ENCODE measurements around the gene PRKRIP1. TPM values are rescaled to one million over a fixed set of nuclear protein-coding genes. Genes with fewer than 3 reads are reported as not detected.
A peak's percentile ranks its signal among the peaks of the same experiment; 100 is the strongest.

The PRKRIP1 gene
- total and polyA plus RNA-seq, 4 donors, result 14.6 to 29.2 (median 23.6) TPM

- H3K27ac ChIP-seq (ENCODE audit: low read depth in 1 of 2, low read length in 1 of 2), result no peak overlapping the region
- no peak overlapping the region for H3K9ac ChIP-seq (ENCODE audit: insufficient read depth in 1 of 2, low read length in 2 of 2)
- TF ChIP-seq CTCF (IDR thresholded peaks at IDR 0.05; ENCODE audit: control extremely low read depth, extremely low read depth), result no peak
- 94 to 96% methylated on average over 10 of the region's 10 CpGs for WGBS, 2 donors
- ATAC-seq (ENCODE audit: insufficient read depth, low FRiP score) (no peak), DNase-seq (no peak)
- H3K27me3 ChIP-seq (ENCODE audit: control insufficient read depth in 3 of 3, insufficient read depth in 3 of 3, low read length in 2 of 3), result no peaks in the 10 kb centered on the region
- H3K4me3 ChIP-seq, result no peak overlapping the region
- H3K4me1 ChIP-seq (ENCODE audit: control insufficient read depth in 5 of 5, insufficient read depth in 5 of 5, low read length in 5 of 5), result peaks cover 0 to 8% (median 5%) of the 10 kb centered on the region in 5 donors
- H3K36me3 ChIP-seq (ENCODE audit: control insufficient read depth in 4 of 4, insufficient read depth in 4 of 4, low read length in 4 of 4), result peaks cover 0 to 6% (median 0%) of the 10 kb centered on the region in 4 donors
- no peaks in the 10 kb centered on the region for H3K9me3 ChIP-seq (ENCODE audit: control insufficient read depth in 4 of 4, insufficient read depth in 3 of 4, low read length in 3 of 4)
These were observed 40.0 kb downstream of the PRKRIP1 start for GRCh38 chr7:102436118-102436517.

- Histone ChIP-seq H3K4me1 (ENCODE audit: control insufficient read depth in 5 of 5, insufficient read depth in 5 of 5, low read length in 5 of 5) (no peaks in the 10 kb centered on the region), H3K36me3 (ENCODE audit: control insufficient read depth in 4 of 4, insufficient read depth in 4 of 4, low read length in 4 of 4) (peaks cover 0 to 15% (median 0%) of the 10 kb centered on the region in 4 donors), H3K9me3 (ENCODE audit: control insufficient read depth in 4 of 4, insufficient read depth in 3 of 4, low read length in 3 of 4) (no peaks in the 10 kb centered on the region), H3K27me3 (ENCODE audit: control insufficient read depth in 3 of 3, insufficient read depth in 3 of 3, low read length in 2 of 3) (no peaks in the 10 kb centered on the region), H3K9ac (ENCODE audit: insufficient read depth in 1 of 2, low read length in 2 of 2) (no peak overlapping the region), H3K27ac (ENCODE audit: low read depth in 1 of 2, low read length in 1 of 2) (peak overlapping the region in 1 of 2 donors; percentile 43), H3K4me3 (no peak overlapping the region)
- ATAC-seq (ENCODE audit: insufficient read depth, low FRiP score) (no peak), DNase-seq (peak in 1 of 3 donors; percentile 18)
- 83 to 88% methylated on average over 17 of the region's 17 CpGs for WGBS, 2 donors
- no peak for TF ChIP-seq CTCF (IDR thresholded peaks at IDR 0.05; ENCODE audit: control extremely low read depth, extremely low read depth)
These were observed 44.0 kb downstream of the PRKRIP1 start for GRCh38 chr7:102439963-102440795.

GRCh38 chr7:102444961-102445673, 49.0 kb downstream of the PRKRIP1 start:
- Histone ChIP-seq H3K9me3 (ENCODE audit: control insufficient read depth in 4 of 4, insufficient read depth in 3 of 4, low read length in 3 of 4) (no peaks in the 10 kb centered on the region), H3K4me3 (no peak overlapping the region), H3K4me1 (ENCODE audit: control insufficient read depth in 5 of 5, insufficient read depth in 5 of 5, low read length in 5 of 5) (no peaks in the 10 kb centered on the region), H3K27me3 (ENCODE audit: control insufficient read depth in 3 of 3, insufficient read depth in 3 of 3, low read length in 2 of 3) (no peaks in the 10 kb centered on the region), H3K27ac (ENCODE audit: low read depth in 1 of 2, low read length in 1 of 2) (no peak overlapping the region), H3K9ac (ENCODE audit: insufficient read depth in 1 of 2, low read length in 2 of 2) (no peak overlapping the region), H3K36me3 (ENCODE audit: control insufficient read depth in 4 of 4, insufficient read depth in 4 of 4, low read length in 4 of 4) (peaks cover 0 to 31% (median 0%) of the 10 kb centered on the region in 4 donors)
- no peak for TF ChIP-seq CTCF (IDR thresholded peaks at IDR 0.05; ENCODE audit: control extremely low read depth, extremely low read depth)
- 91% methylated on average over 17 of the region's 17 CpGs for WGBS, 2 donors
- no peak for DNase-seq
- no peak for ATAC-seq (ENCODE audit: insufficient read depth, low FRiP score)
